Measurements from ENCODE around the gene VTA1.

- TF ChIP-seq CTCF (IDR thresholded peaks at IDR 0.05) (no peak), POLR2A (IDR thresholded peaks at IDR 0.05) (no peak)
Measured at GRCh38 chr6:142238881-142239280, 91.8 kb downstream of the VTA1 start.
